SK-N-SH (cell line): ENCODE results near the gene MFAP3L. TPM values are rescaled to one million over a fixed set of nuclear protein-coding genes. Genes with fewer than 3 reads are reported as not detected.

Experiments
- CTCF ChIA-PET: fragments of 300-600, 350-600 bp; formaldehyde crosslinking; extraction: SDS; loops from one replicate; lab custom pipeline; 2021; lab: Yijun Ruan, JAX
- POLR2A ChIA-PET: fragments of 350-600 bp; sonication (Branson Sonifier 250); formaldehyde crosslinking; extraction: SDS; loops from one replicate; lab custom pipeline; 2020; ENCODE audit warnings: antibody characterized with exemption, inconsistent platforms; lab: Yijun Ruan, JAX
- DNase-seq: peaks from one replicate; pipeline ENCODE4 v3.0.0; 2012
- H2AFZ ChIP-seq: fragments of 200-600 bp; sonication (generic); 2 replicates; pipeline ENCODE4 v1.8.1; 2016; ENCODE audit warnings: antibody characterized with exemption, mild to moderate bottlenecking, low read depth
- H3F3A ChIP-seq: fragments of 200-600 bp; sonication (generic); replicated peaks from 2 replicates; pipeline ENCODE3; 2016; ENCODE audit warnings: antibody characterized with exemption, mild to moderate bottlenecking; ENCODE audit not compliant: insufficient read depth
- H3K27ac ChIP-seq, 2 experiments: fragments of 200-500 bp in 1 of 2; fragments of 200-600 bp in 1 of 2; sonication (Bioruptor generic) in 1 of 2; sonication (generic), shearing (Covaris generic) in 1 of 2; 2 replicates each; pipeline versions ENCODE4 v1.5.1 to v1.6.1; 2014 to 2016; ENCODE audit warnings: low read depth in 2 of 2, inconsistent platforms in 1 of 2, low read length in 1 of 2, mild to moderate bottlenecking in 1 of 2, mixed read lengths in 1 of 2
- H3K27me3 ChIP-seq: fragments of 200-600 bp; sonication (generic), shearing (Covaris generic); 2 replicates; pipeline ENCODE4 v1.6.1; 2016; ENCODE audit warnings: mixed run types; ENCODE audit not compliant: insufficient read depth
- H3K36me3 ChIP-seq, 2 experiments: fragments of 200-500 bp in 1 of 2; fragments of 200-600 bp in 1 of 2; sonication (Bioruptor generic) in 1 of 2; sonication (generic) in 1 of 2; replicated peaks in 1 of 2; 2 replicates each; pipeline versions ENCODE3 to v1.5.1; 2014 to 2016; ENCODE audit warnings: low read length in 1 of 2, mild to moderate bottlenecking in 1 of 2; ENCODE audit not compliant: insufficient read depth in 2 of 2, control insufficient read depth in 1 of 2
- H3K4me1 ChIP-seq, 2 experiments: fragments of 200-500 bp in 1 of 2; fragments of 200-600 bp in 1 of 2; sonication (Bioruptor generic) in 1 of 2; sonication (generic), shearing (Covaris generic) in 1 of 2; 2 replicates each; pipeline versions ENCODE4 v1.5.1 to v1.6.1; 2014 to 2016; ENCODE audit warnings: low read depth in 1 of 2, low read length in 1 of 2, mixed run types in 1 of 2; ENCODE audit not compliant: insufficient read depth in 2 of 2, control insufficient read depth in 1 of 2
- H3K4me2 ChIP-seq: fragments of 200-600 bp; sonication (generic), shearing (Covaris generic); 2 replicates; pipeline ENCODE4 v1.6.1; 2017; ENCODE audit warnings: mixed run types
- H3K4me3 ChIP-seq, 2 experiments: fragments of 200-500 bp in 1 of 2; fragments of 200-600 bp in 1 of 2; sonication (Bioruptor generic) in 1 of 2; sonication (generic), shearing (Covaris generic) in 1 of 2; 2 replicates each; pipeline versions ENCODE4 v1.5.1 to v1.8.1; 2014 to 2016; ENCODE audit warnings: low read depth in 2 of 2, inconsistent platforms in 1 of 2, low read length in 1 of 2, mild to moderate bottlenecking in 1 of 2, mixed read lengths in 1 of 2, moderate library complexity in 1 of 2
- H3K79me2 ChIP-seq: fragments of 200-600 bp; sonication (generic); 2 replicates; pipeline ENCODE4 v1.8.1; 2017; ENCODE audit warnings: mild to moderate bottlenecking; ENCODE audit not compliant: insufficient read depth
- H3K9ac ChIP-seq: fragments of 200-600 bp; sonication (generic); 2 replicates; pipeline ENCODE4 v1.6.1; 2017; ENCODE audit warnings: mixed run types
- H3K9me2 ChIP-seq: fragments of 200-600 bp; sonication (generic); 2 replicates; pipeline ENCODE4 v1.6.1; 2017; ENCODE audit warnings: mixed run types
- H3K9me3 ChIP-seq: fragments of 200-600 bp; sonication (generic); 2 replicates; pipeline ENCODE4 v1.6.1; 2017; ENCODE audit warnings: mixed run types, mild to moderate bottlenecking, moderate library complexity
- H4K20me1 ChIP-seq: fragments of 200-600 bp; sonication (generic); 2 replicates; pipeline ENCODE4 v1.6.1; 2017; ENCODE audit warnings: mild to moderate bottlenecking, mixed run types; ENCODE audit not compliant: insufficient read depth
- EP300 ChIP-seq, 2 experiments: IDR thresholded peaks; 2 replicates each; pipeline versions ENCODE4 v1.4.0 to v1.6.1; 2012; ENCODE audit warnings: borderline replicate concordance in 1 of 2, low read depth in 1 of 2, low read length in 1 of 2
- FOSL2 ChIP-seq: IDR thresholded peaks from 2 replicates; pipeline ENCODE4 v1.4.0; 2012; ENCODE audit warnings: low read depth, mild to moderate bottlenecking, moderate library complexity, borderline replicate concordance
- FOXM1 ChIP-seq: IDR thresholded peaks from 2 replicates; pipeline ENCODE4 v1.4.0; 2012; ENCODE audit warnings: low read depth, mild to moderate bottlenecking
- GABPA ChIP-seq: IDR thresholded peaks from 2 replicates; pipeline ENCODE4 v1.4.0; 2012; ENCODE audit warnings: low read depth, mild to moderate bottlenecking
- GATA2 ChIP-seq: sonication (generic); formaldehyde crosslinking; IDR thresholded peaks from 2 replicates; pipeline ENCODE4 v1.5.0; 2020; ENCODE audit warnings: mild to moderate bottlenecking, missing genetic modification reagents
- JUND ChIP-seq: IDR thresholded peaks from 2 replicates; pipeline ENCODE4 v1.4.0; 2012
- MAX ChIP-seq: IDR thresholded peaks from 2 replicates; pipeline ENCODE4 v1.4.0; 2012; ENCODE audit warnings: low read depth
- MXI1 ChIP-seq: IDR thresholded peaks from 2 replicates; pipeline ENCODE4 v1.6.1; 2012; ENCODE audit warnings: mild to moderate bottlenecking, low read depth, low read length, improper control_type of control experiment
- NFIC ChIP-seq: IDR thresholded peaks from 2 replicates; pipeline ENCODE4 v1.4.0; 2012; ENCODE audit warnings: borderline replicate concordance
- PBX3 ChIP-seq: IDR thresholded peaks from 2 replicates; pipeline ENCODE4; 2012
- RCOR1 ChIP-seq: fragments of 150-350 bp; IDR thresholded peaks from 2 replicates; pipeline ENCODE4 v1.6.1; 2017; ENCODE audit warnings: antibody characterized with exemption, low read length
- RXRA ChIP-seq: IDR thresholded peaks from 2 replicates; pipeline ENCODE4 v1.4.0; 2012; ENCODE audit warnings: low read depth, mild to moderate bottlenecking, borderline replicate concordance
- SIN3A ChIP-seq: IDR thresholded peaks from 2 replicates; pipeline ENCODE4 v1.6.1; 2012; ENCODE audit warnings: low read depth, mild to moderate bottlenecking, low read length, moderate library complexity, borderline replicate concordance
- SMC3 ChIP-seq: IDR thresholded peaks from 2 replicates; pipeline ENCODE4 v1.6.1; 2012; ENCODE audit warnings: low read depth, low read length, improper control_type of control experiment
- TAF1 ChIP-seq: IDR thresholded peaks from 2 replicates; pipeline ENCODE4 v1.6.1; 2012; ENCODE audit warnings: low read depth, mild to moderate bottlenecking, low read length, moderate library complexity, borderline replicate concordance
- TCF12 ChIP-seq: IDR thresholded peaks from 2 replicates; pipeline ENCODE4 v1.4.0; 2012
- USF1 ChIP-seq: IDR thresholded peaks from 2 replicates; pipeline ENCODE4 v1.4.0; 2012; ENCODE audit warnings: low read depth, borderline replicate concordance
- YY1 ChIP-seq: IDR thresholded peaks from 2 replicates; pipeline ENCODE4 v1.4.0; 2012; ENCODE audit warnings: low read depth, mild to moderate bottlenecking
- WGBS: methylation state at CpG from one replicate; pipeline ENCODE4 v1.1.6; 2017; ENCODE audit warnings: low lambda C conversion rate; 5-methylcytosine and 5-hydroxymethylcytosine counted together
- polyA plus RNA-seq, 3 experiments: library from polyadenylated mRNA; depleted of rRNA; stranded (reverse); fragments of >200 nt; gene quantifications; 2 replicates each; pipeline ENCODE4 v1.2.3, GENCODE V29; 2012

The MFAP3L gene
- polyA plus RNA-seq, 1 of the 3 experiments (the other 2 are of a cell fraction), result 5.4 TPM

DNA sequence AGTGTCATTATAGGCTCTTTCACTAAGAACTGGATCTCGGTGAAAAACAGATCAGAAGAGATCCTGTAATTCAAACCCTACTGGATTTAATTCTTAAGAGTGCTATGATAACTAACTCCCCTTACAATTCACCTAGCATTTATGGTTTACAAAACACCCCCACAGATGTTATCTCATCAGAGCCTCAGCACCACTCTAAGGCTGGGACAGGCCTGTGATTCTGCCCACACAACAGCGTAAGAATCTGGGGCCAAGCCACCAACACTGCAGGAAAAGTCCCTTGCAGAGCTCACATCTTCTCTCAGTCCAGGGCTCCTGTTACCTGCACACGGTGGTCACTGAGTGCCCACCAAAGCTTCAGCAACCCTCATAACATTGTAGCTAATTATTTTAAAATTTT, 8.9 kb downstream of the MFAP3L start (continued):
- no peak for TF ChIP-seq GABPA
- no peak for TF ChIP-seq SMC3
- TF ChIP-seq MXI1, result no peak
- TF ChIP-seq SIN3A, result no peak
- no peak for TF ChIP-seq GATA2 (CRISPR knock-in tag)
- TF ChIP-seq YY1, result no peak

DNA sequence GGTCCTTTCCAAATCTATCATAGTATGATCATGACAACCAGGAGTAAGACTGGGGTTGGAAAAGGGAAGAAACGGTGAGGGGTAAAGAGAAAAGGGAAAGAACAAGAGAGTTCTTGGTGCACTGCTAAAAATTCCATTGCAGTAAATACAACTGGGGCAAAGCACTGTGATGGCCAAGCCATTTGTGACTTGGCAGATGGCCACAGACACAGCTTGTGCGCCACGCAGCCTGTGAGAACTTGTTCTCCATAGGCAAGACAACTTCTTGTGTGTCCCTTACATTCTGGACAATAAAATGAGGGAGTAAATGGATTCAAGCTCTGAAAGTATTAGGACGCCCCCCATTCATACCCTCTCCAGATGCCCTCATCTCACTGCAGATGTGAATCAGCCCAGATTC, 10.9 kb downstream of the MFAP3L start:
- WGBS, result 97% methylated on average over 3 of the region's 4 CpGs
- no peak for DNase-seq
- H3K4me2 ChIP-seq, result no peak overlapping the region
- H3K4me1 ChIP-seq, result peaks cover 5 to 6% of the 10 kb centered on the region in 2 experiments; a peak in 3 of 4 replicates
- H3K27me3 ChIP-seq, result no peaks in the 10 kb centered on the region
- no peak overlapping the region for H3K9ac ChIP-seq
- H3F3A ChIP-seq, result peaks cover 20% of the 10 kb centered on the region
- H2AFZ ChIP-seq, result no peak overlapping the region
- peak overlapping the region in 1 of 2 experiments; percentile 54; a peak in 1 of 4 replicates for H3K27ac ChIP-seq
- H4K20me1 ChIP-seq, result no peaks in the 10 kb centered on the region
- H3K79me2 ChIP-seq, result peaks cover 94% of the 10 kb centered on the region
- H3K36me3 ChIP-seq, result peaks cover 0 to 6% of the 10 kb centered on the region in 2 experiments
- no peaks in the 10 kb centered on the region for H3K9me2 ChIP-seq
- H3K9me3 ChIP-seq, result no peaks in the 10 kb centered on the region
- ChIA-PET POLR2A (no interaction called here), CTCF (interaction anchor here (1.4 to 2.1 kb wide), 2 partner anchors 10 to 32 kb away, joined by 5 to 7 read pairs; partner anchors contain the start of gene MFAP3L)
- TF ChIP-seq USF1 (no peak), RXRA (no peak), RCOR1 (no peak), PBX3 (no peak), TAF1 (no peak), GABPA (no peak), MAX (no peak)
- no peak overlapping the region for H3K4me3 ChIP-seq

DNA sequence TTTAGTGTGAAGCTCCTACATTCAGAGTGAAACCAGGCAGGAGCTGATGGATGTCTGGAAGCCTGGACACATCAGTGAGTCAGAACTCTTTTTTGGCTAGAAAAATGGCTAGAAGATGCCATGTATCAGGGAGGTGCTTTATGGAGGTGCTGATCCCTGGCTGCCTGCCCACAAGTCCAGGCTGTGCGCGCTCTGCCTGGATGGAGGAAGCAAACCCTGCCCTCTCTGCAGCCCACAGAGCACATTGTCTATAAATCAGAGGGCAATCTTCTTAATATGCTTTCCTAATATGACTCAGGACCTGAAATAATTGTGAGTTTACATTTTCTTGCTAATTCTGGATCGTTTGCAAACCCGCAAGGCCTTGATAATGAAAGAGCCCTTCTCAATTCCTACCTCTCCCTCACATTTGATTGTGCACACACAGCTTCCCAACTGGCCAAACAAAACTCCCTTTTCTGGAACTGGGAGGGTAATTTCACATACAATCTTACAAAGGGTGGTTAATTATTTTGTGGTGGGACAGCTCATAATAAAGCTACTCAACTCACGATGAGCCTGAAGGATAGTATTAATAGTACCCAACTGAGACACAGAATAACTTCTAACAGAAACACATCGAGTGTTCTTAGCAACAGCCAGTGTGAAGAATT, 11.7 kb downstream of the MFAP3L start:
- peak overlapping the region; percentile 22 to 54 for H3K27ac ChIP-seq
- WGBS, result 51% methylated on average over 6 of the region's 6 CpGs
- H3K4me1 ChIP-seq, result peaks cover 5 to 6% of the 10 kb centered on the region in 2 experiments; a peak in 3 of 4 replicates
- H3K36me3 ChIP-seq, result peaks cover 0 to 6% of the 10 kb centered on the region in 2 experiments
- peaks cover 94% of the 10 kb centered on the region for H3K79me2 ChIP-seq
- H3K9ac ChIP-seq, result no peak overlapping the region
- CTCF ChIA-PET, result interaction anchor here (1.4 to 2.1 kb wide), 2 partner anchors 11 to 33 kb away, joined by 5 to 7 read pairs; partner anchors contain the start of gene MFAP3L
- TF ChIP-seq PBX3 (peak; percentile 67), TCF12 (peak; percentile 45), NFIC (peak; percentile 81), FOXM1 (no peak), SMC3 (no peak), JUND (0 out of 2 replicates have a peak, but pooled peaks have one; percentile 18), EP300 (IDR thresholded peaks at IDR 0.05; ENCODE audit: borderline replicate concordance in 1 of 2, low read depth in 1 of 2, low read length in 1 of 2) (peak in 1 of 2 experiments; percentile 24; a peak in 1 of 4 replicates), FOSL2 (peak; percentile 41; the same call in 1 of the 2 replicates)
- H3K9me2 ChIP-seq, result no peaks in the 10 kb centered on the region
- H4K20me1 ChIP-seq, result no peaks in the 10 kb centered on the region
- H3F3A ChIP-seq, result peaks cover 20% of the 10 kb centered on the region
- peak; percentile 11 for DNase-seq
- H3K27me3 ChIP-seq, result no peaks in the 10 kb centered on the region
- H2AFZ ChIP-seq, result no peak overlapping the region
- POLR2A ChIA-PET, result no interaction called here
- peak overlapping the region; percentile 41; the same call in 1 of the 2 replicates for H3K4me2 ChIP-seq
- no peaks in the 10 kb centered on the region for H3K9me3 ChIP-seq
- H3K4me3 ChIP-seq, result no peak overlapping the region; a peak in 1 of 4 replicates
